Astrocyte (in vitro differentiated cells and primary cell): ENCODE results near the gene MMP19.

Experiments
- EZH2 ChIP-seq: IDR thresholded peaks from 2 replicates; pipeline ENCODE4 v1.6.1; 2012; ENCODE audit warnings: mild to moderate bottlenecking, low read length, inconsistent platforms; ENCODE audit not compliant: insufficient read depth
- TF ChIP-seq, protein P1 (sequence below): IDR thresholded peaks from 2 replicates; pipeline ENCODE4 v1.5.1; 2011; ENCODE audit warnings: low read depth, mild to moderate bottlenecking, inconsistent platforms, low read length, moderate library complexity; ENCODE audit not compliant: insufficient read depth

DNA sequence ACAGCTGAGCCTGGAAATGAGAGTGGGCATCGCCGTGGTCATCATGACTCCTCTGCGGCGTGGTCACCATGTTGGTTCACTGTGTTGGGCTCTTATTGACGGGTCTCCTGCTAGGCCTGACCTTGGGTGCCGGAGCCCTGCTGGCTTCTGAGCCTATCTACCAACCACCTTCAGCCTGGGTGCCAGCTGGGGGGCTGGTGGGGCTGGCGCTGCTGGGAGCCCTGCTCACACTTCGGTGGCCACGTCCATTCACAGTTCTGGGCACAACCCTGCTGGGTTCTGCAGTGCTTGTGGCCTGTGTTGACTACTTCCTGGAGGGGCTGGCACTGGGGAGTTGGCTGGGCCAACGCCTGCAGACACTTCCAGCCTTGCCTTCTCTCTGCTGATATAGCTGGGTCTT, 9.7 kb downstream of the MMP19 start:
- TF ChIP-seq, protein P1, sequence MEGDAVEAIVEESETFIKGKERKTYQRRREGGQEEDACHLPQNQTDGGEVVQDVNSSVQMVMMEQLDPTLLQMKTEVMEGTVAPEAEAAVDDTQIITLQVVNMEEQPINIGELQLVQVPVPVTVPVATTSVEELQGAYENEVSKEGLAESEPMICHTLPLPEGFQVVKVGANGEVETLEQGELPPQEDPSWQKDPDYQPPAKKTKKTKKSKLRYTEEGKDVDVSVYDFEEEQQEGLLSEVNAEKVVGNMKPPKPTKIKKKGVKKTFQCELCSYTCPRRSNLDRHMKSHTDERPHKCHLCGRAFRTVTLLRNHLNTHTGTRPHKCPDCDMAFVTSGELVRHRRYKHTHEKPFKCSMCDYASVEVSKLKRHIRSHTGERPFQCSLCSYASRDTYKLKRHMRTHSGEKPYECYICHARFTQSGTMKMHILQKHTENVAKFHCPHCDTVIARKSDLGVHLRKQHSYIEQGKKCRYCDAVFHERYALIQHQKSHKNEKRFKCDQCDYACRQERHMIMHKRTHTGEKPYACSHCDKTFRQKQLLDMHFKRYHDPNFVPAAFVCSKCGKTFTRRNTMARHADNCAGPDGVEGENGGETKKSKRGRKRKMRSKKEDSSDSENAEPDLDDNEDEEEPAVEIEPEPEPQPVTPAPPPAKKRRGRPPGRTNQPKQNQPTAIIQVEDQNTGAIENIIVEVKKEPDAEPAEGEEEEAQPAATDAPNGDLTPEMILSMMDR: no peak
- no peak for TF ChIP-seq EZH2
